Brain microvascular endothelial cell (primary cell): ENCODE results near the gene TMEM266.
A peak's percentile ranks its signal among the peaks of the same experiment; 100 is the strongest.
"Not testable (repeated sequence)": the region's sequence is repeated elsewhere in the genome, so short reads cannot be mapped to it uniquely, and the experiment has no call there.

Source experiments
- DNase-seq: peaks from one replicate; pipeline ENCODE4 v3.0.0-alpha.2; 2020
- H3K27ac ChIP-seq: fragments of 250-450 bp; sonication (Bioruptor Pico); 2 replicates; pipeline ENCODE4 v1.5.1; 2020; ENCODE audit warnings: mild to moderate bottlenecking, moderate library complexity
- H3K27me3 ChIP-seq: fragments of 250-450 bp; sonication (Bioruptor Pico); replicated peaks from 2 replicates; pipeline ENCODE4 v1.5.1; 2020; ENCODE audit warnings: mild to moderate bottlenecking
- H3K36me3 ChIP-seq: fragments of 250-450 bp; sonication (Bioruptor Pico); replicated peaks from 2 replicates; pipeline ENCODE4 v1.5.1; 2020; ENCODE audit warnings: mild to moderate bottlenecking
- H3K4me3 ChIP-seq: 2 replicates; pipeline ENCODE4 v1.5.1; 2011; ENCODE audit warnings: low read depth, mild to moderate bottlenecking, control low read depth, low read length, moderate library complexity
- in situ Hi-C: cut with HindIII; loops from 2 replicates; pipeline ENCODE4 v1.10.0; 2017; ENCODE audit warnings: low sequenced_read_pairs, low pct_ligation_motif_present
- TF ChIP-seq, protein P1 (sequence below): IDR thresholded peaks from 2 replicates; pipeline ENCODE4 v1.5.1; 2011; ENCODE audit warnings: low read depth, mild to moderate bottlenecking, moderate library complexity, low read length, control low read depth, inconsistent platforms; ENCODE audit errors: missing control alignments

TMEM266 gene, protein sequence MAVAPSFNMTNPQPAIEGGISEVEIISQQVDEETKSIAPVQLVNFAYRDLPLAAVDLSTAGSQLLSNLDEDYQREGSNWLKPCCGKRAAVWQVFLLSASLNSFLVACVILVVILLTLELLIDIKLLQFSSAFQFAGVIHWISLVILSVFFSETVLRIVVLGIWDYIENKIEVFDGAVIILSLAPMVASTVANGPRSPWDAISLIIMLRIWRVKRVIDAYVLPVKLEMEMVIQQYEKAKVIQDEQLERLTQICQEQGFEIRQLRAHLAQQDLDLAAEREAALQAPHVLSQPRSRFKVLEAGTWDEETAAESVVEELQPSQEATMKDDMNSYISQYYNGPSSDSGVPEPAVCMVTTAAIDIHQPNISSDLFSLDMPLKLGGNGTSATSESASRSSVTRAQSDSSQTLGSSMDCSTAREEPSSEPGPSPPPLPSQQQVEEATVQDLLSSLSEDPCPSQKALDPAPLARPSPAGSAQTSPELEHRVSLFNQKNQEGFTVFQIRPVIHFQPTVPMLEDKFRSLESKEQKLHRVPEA

DNA sequence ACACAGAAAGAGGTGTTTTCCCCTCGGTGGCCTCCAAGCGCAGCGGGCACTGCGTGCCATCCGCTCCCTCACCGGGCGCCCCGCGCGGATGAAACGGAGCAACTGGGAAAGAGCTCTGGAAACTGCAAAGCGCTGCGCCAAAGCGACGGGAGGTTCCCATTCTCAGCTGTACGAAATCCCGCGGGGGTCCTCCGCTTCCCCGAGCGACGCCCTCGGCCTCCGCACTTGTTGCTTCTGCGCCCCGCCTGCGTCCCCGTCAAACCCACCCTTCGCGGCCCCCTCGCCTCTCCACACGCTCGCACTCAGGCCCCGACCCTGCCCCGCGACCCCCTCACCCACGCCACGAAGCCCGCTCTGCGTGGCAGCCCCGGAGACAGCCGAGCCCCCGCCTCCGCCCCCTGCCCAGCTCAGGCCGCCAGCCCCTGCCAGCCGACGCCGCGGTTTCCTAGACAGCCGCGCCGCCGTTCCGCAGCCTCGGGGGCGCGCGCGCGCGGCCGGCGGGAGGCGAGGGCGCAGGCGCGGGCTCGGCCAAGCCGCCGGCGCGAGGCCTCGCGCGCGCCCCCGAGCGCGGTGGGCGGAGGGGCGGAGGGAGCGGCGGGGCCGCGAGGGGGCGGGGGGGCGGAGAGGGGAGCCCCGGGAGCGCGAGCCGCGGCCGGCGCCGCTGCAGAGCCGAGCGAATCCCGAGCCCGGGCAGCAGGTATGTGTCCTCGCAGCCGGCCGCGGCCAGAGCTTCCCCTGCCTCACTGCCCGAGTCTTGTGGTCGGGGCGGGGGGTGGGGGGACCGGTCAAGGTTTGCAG, at the start of gene TMEM266:
Gene TMEM266 (plus strand): TSS at position 666 of the 798 bp plus-strand sequence. CDS start 74,279 bp downstream, outside the sequence.
- in situ Hi-C loops: no loop called here
- TF ChIP-seq, protein P1, sequence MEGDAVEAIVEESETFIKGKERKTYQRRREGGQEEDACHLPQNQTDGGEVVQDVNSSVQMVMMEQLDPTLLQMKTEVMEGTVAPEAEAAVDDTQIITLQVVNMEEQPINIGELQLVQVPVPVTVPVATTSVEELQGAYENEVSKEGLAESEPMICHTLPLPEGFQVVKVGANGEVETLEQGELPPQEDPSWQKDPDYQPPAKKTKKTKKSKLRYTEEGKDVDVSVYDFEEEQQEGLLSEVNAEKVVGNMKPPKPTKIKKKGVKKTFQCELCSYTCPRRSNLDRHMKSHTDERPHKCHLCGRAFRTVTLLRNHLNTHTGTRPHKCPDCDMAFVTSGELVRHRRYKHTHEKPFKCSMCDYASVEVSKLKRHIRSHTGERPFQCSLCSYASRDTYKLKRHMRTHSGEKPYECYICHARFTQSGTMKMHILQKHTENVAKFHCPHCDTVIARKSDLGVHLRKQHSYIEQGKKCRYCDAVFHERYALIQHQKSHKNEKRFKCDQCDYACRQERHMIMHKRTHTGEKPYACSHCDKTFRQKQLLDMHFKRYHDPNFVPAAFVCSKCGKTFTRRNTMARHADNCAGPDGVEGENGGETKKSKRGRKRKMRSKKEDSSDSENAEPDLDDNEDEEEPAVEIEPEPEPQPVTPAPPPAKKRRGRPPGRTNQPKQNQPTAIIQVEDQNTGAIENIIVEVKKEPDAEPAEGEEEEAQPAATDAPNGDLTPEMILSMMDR: no peak
- no peak for DNase-seq
- Histone ChIP-seq H3K27me3 (peaks cover 52% of the 10 kb centered on the region), H3K27ac (no peak within 1 kb of the TSS), H3K4me3 (peak within 1 kb of the TSS; percentile 63), H3K36me3 (no peaks in the 10 kb centered on the region)

DNA sequence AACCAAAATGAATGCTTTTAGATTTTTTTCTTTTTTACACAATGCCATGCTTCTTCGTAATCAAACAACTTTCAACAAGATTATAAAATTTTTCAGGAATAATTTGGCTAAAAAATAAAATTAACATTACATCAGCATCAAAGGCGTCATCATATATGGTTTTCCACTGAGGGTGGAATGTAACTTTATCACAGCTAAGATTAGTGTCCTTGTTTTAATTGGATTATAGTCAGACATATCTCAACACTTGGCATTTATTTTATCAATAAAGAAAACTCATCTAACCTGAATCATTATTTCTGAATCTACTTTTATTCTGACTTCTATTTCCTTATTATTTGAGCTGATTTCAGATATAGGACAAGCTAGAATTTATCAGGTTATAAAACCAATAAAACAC, 49.2 kb upstream of the TMEM266 start:
- in situ Hi-C loops: no loop called here
- Histone ChIP-seq H3K27ac (no peak overlapping the region), H3K4me3 (no peak overlapping the region), H3K27me3 (no peaks in the 10 kb centered on the region), H3K36me3 (no peaks in the 10 kb centered on the region)
- no peak for DNase-seq
- TF ChIP-seq, protein P1: no peak

DNA sequence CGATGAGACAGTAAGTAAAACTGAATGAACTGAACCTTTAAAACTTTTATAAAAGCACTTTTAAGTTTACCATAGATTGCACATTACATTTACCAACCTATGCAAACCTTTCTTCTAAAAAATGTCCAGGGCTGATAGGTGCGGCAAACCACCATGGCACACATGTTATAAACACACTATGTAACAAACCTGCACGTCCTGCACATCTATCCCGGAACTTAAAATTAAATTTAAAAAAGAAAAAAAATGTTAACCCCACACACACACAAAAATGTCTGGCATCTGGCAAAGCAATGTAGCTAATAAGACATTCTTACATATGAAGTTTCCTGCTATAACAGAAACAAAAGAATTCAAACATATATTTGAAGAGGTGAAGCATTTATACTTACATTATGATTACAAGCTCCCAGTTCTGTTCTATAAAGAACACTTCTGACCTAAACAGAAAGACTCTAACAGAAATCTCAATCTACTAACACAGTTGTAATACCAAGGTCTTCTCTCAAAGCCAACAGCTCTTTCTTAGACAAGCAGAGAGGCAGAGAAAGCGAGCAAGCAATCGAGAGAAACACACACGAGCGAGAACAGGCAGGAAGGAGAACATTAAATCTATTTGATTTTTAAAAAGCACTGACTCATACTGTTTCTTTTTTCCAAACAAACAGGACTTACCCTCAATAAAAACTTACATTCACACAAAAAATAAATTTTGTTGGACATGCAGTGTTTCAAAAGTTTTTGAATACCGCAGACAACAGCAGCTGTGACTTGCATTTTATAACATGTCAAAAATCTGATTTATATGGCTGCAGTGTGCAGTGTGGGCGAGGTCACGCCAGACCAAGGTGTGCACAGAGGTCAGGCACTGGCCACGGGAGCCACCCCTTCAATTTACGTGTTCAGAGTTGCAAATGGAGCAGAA, 47.9 kb upstream of the TMEM266 start, which contains the start of gene NRG4:
Gene NRG4 (minus strand): TSS at position 798 of the 925 bp plus-strand sequence. CDS start 1,194 bp downstream, outside the sequence.
- TF ChIP-seq, protein P1: no peak
- no peak for DNase-seq
- in situ Hi-C loops: no loop called here
- H3K4me3 ChIP-seq: no peak within 1 kb of the TSS
- no peak within 1 kb of the TSS for H3K27ac ChIP-seq
- no peaks in the 10 kb centered on the region for H3K27me3 ChIP-seq
- no peaks in the 10 kb centered on the region for H3K36me3 ChIP-seq

DNA sequence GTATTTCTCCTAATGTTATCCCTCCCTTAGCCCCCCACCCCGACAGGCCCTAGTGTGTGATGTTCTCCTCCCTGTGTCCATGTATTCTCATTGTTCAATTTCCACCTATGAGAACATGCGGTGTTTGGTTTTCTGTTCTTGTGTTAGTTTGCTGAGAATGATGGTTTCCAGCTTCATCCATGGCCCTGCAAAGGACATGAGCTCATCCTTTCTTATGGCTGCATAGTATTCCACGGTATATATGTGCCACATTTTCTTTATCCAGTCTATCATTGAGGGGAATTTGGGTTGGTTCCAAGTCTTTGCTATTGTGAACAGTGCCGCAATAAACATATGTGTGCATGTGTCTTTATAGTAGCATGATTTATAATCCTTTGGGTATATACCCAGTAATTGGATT, 46.3 kb upstream of the TMEM266 start:
- H3K27me3 ChIP-seq, in situ Hi-C loops, H3K36me3 ChIP-seq, H3K27ac ChIP-seq, DNase-seq, H3K4me3 ChIP-seq: not testable (repeated sequence)

DNA sequence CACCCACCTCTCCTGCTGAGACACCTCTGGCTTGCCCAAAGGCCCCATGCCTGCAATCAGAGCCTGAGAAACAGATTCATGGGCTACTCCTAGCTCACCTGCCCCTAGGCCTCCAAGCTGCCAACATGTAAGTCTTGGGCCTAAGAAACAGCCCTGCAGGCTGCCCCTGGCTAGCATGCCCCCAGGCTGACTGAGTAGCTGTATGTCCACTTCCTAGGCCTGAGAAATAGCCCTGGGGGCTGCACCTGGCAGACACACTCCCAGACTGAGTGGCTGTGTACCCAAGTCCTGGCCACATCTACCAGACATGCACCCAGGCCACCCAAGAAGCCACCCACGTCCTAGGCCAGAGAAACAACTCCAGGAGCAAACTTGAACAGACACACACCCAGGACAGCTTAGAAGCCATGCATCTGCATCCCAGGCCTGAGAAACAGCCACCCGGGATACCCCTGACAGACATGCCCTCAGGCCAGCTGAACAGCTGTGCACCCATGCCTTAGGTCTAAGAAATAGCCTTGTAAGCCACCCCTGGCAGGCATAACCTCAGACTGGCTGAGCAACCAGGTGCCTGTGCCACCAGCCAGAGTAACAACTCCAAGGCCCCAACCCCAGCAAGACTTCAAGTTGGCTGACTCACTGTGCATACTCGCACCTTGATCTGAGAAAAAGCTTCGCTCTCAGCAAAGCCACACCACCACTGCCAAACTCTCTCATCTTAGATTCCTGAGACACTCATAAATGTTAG, 35.6 kb upstream of the TMEM266 start:
- TF ChIP-seq, protein P1: no peak
- Histone ChIP-seq H3K4me3 (no peak overlapping the region), H3K27ac (no peak overlapping the region), H3K36me3 (no peaks in the 10 kb centered on the region), H3K27me3 (no peaks in the 10 kb centered on the region)
- in situ Hi-C loops: no loop called here
- DNase-seq: no peak
